H1 (cell line): ENCODE results near the gene TMEM129. TPM values are rescaled to one million over a fixed set of nuclear protein-coding genes. Genes with fewer than 3 reads are reported as not detected.

Experiments
- ATF3 ChIP-seq: IDR thresholded peaks from 2 replicates; pipeline ENCODE4 v1.6.1; 2011; ENCODE audit warnings: low read depth, mild to moderate bottlenecking, low read length; ENCODE audit not compliant: insufficient read depth
- polyA plus RNA-seq, 7 experiments: library from polyadenylated mRNA; depleted of rRNA in 3 of 7; stranded (reverse) in 5 of 7; unstranded in 2 of 7; fragments of >200 nt in 5 of 7; fragments of 200-250 nt in 2 of 7; gene quantifications; 1 replicate in 5 of 7; 2 replicates in 1 of 7; 4 replicates in 1 of 7; pipeline versions ENCODE4 v1.2.1 to v1.2.3, GENCODE V29; 2011 to 2013; ENCODE audit warnings: missing spikeins in 2 of 7, mixed read lengths in 2 of 7
- total RNA-seq: library from RNA; stranded (reverse); fragmentation: NEBNext Ultra II Directional; extraction: Animal tissue kit (Norgen Biotek cat#: 25700); gene quantifications from 2 replicates; pipeline ENCODE4 v1.2.1, GENCODE V29; 2021

TMEM129 gene
- total and polyA plus RNA-seq, 2 of the 8 experiments (the other 6 are each of a cell fraction or from before 2014, with no cell fraction given), result 31.5 to 58.7 TPM

- no peak for TF ChIP-seq ATF3
- TF ChIP-seq, all 59 proteins: peak for 0
Measured at GRCh38 chr4:1730532-1731135, 9.5 kb upstream of the TMEM129 start (continued).
